Mucosa of descending colon (tissue), 3 donors: ENCODE measurements around the gene TUT4. TPM values are rescaled to one million over a fixed set of nuclear protein-coding genes. Genes with fewer than 3 reads are reported as not detected.

Source experiments
- ATAC-seq: fragments of 200-7000 bp; cut with Tn5 transposase; one replicate; pipeline ENCODE4 v1.9.1; 2020; ENCODE audit warnings: mild to moderate bottlenecking, moderate library complexity
- DNase-seq, 3 donors: peaks; one replicate each; pipeline ENCODE4 v3.0.0-alpha.2; 2020
- H3K36me3 ChIP-seq: fragments of 200-600 bp; one replicate; pipeline ENCODE4 v1.8.0; 2021; ENCODE audit warnings: low read depth, mild to moderate bottlenecking
- H3K4me1 ChIP-seq: fragments of 200-600 bp; one replicate; pipeline ENCODE4 v1.8.0; 2021; ENCODE audit warnings: low read depth, mild to moderate bottlenecking
- H3K4me3 ChIP-seq: fragments of 200-600 bp; one replicate; pipeline ENCODE4 v1.8.0; 2021; ENCODE audit warnings: mild to moderate bottlenecking
- H3K9me3 ChIP-seq: fragments of 200-600 bp; one replicate; pipeline ENCODE4 v1.8.0; 2021; ENCODE audit warnings: mild to moderate bottlenecking
- intact Hi-C, 2 donors: fragments of 100-400 bp; cut with DNase I in 1 of 2; cut with micrococcal nuclease in 1 of 2; formaldehyde crosslinking; loops; one replicate each; pipeline versions ENCODE4 v1.11.0 to v1.11.1; 2022; cut with DNase I, micrococcal nuclease
- total RNA-seq, 3 donors: library from RNA; stranded (reverse); fragmentation: NEBNext Ultra II Directional in 2 of 3; extraction: Animal tissue kit (Norgen Biotek cat#: 25700) in 2 of 3; gene quantifications; one replicate each; pipeline versions ENCODE4 v1.2.1 to v1.2.4, GENCODE V29; 2021 to 2023
- TF ChIP-seq, protein P1 (sequence below): fragments of 200-600 bp; IDR thresholded peaks from one replicate; pipeline ENCODE4 v1.8.0; 2022; ENCODE audit warnings: antibody characterized with exemption, mild to moderate bottlenecking
- donor health status: DM: no; HTN: no; CAD: no; lungs with moderate emphysema.
- donor health status: DM: no; HTN: no; CAD: no.
- donor health status: DM: no; HTN: yes; CAD: no.

TUT4 gene
- total RNA-seq, 3 donors from 2014 or later: 17.9 to 51.7 (median 20.8) TPM

DNA sequence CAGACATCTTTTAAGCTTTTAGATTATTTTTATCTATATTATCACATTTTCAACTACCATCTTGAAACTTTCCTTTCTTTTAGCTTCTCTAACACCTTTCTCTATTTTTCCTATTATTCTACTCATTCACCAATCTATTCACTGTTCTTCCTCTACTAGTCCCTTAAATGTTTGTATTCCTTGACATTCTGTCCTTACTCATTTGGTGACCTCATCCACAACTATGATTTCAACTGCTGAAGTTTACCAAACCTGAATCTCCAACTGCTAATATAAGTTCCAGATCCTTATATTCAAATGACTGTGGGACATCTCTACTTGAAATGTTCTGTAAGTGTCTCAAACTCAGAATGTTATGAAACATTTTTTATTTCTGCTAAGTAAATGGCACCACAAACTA lies 49.2 kb downstream of the TUT4 start:
- intact Hi-C loops: no loop called here
- no peaks in the 10 kb centered on the region for H3K36me3 ChIP-seq
- no peaks in the 10 kb centered on the region for H3K9me3 ChIP-seq
- TF ChIP-seq, protein P1, sequence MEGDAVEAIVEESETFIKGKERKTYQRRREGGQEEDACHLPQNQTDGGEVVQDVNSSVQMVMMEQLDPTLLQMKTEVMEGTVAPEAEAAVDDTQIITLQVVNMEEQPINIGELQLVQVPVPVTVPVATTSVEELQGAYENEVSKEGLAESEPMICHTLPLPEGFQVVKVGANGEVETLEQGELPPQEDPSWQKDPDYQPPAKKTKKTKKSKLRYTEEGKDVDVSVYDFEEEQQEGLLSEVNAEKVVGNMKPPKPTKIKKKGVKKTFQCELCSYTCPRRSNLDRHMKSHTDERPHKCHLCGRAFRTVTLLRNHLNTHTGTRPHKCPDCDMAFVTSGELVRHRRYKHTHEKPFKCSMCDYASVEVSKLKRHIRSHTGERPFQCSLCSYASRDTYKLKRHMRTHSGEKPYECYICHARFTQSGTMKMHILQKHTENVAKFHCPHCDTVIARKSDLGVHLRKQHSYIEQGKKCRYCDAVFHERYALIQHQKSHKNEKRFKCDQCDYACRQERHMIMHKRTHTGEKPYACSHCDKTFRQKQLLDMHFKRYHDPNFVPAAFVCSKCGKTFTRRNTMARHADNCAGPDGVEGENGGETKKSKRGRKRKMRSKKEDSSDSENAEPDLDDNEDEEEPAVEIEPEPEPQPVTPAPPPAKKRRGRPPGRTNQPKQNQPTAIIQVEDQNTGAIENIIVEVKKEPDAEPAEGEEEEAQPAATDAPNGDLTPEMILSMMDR: no peak
- ATAC-seq (no peak), DNase-seq (no peak)
- no peaks in the 10 kb centered on the region for H3K4me1 ChIP-seq
- no peak overlapping the region for H3K4me3 ChIP-seq

DNA sequence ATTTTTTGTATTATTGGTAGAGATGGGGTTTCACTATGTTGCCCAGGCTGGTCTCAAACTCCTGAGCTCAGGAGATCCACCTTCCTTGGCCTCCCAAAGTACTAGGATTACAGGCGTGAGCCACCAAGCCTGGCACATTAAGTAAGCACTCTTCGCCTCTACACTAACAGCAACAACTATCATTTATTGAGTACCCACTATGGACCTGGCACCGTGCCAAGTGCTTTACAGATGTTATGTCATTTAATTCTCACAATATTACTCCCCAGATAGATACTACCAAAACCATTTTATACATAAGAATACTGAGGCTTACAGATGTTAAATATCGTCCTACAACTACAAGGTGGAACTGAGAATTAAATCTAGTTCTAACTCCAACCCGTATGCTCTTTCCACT lies 50.1 kb downstream of the TUT4 start:
- Histone ChIP-seq H3K4me3 (no peak overlapping the region), H3K36me3 (no peaks in the 10 kb centered on the region), H3K9me3 (no peaks in the 10 kb centered on the region), H3K4me1 (no peaks in the 10 kb centered on the region)
- no peak for ATAC-seq
- no peak for DNase-seq
- TF ChIP-seq, protein P1: no peak
- intact Hi-C loops: no loop called here

DNA sequence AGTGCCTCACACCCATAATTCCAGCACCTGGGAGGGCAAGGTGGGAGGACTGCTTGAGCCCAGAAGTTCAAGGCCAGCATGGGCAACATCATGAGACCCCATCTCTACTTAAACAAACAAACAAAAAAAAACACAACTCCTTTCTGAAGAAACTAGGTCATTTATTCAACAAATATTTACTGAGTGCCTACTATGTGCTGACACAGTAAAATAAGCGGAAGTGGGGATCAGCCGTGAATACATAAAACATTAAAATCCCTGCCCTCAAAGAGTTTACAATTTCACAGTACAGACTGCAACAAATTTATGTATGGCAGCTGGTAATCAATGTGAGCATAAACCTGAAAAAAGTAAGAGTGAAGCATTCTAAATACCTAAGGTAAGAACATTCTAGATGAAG lies 65.3 kb downstream of the TUT4 start:
- Histone ChIP-seq H3K4me1 (no peaks in the 10 kb centered on the region), H3K36me3 (no peaks in the 10 kb centered on the region), H3K9me3 (no peaks in the 10 kb centered on the region), H3K4me3 (no peak overlapping the region)
- DNase-seq: no peak
- intact Hi-C loops: no loop called here
- TF ChIP-seq, protein P1: no peak
- no peak for ATAC-seq

DNA sequence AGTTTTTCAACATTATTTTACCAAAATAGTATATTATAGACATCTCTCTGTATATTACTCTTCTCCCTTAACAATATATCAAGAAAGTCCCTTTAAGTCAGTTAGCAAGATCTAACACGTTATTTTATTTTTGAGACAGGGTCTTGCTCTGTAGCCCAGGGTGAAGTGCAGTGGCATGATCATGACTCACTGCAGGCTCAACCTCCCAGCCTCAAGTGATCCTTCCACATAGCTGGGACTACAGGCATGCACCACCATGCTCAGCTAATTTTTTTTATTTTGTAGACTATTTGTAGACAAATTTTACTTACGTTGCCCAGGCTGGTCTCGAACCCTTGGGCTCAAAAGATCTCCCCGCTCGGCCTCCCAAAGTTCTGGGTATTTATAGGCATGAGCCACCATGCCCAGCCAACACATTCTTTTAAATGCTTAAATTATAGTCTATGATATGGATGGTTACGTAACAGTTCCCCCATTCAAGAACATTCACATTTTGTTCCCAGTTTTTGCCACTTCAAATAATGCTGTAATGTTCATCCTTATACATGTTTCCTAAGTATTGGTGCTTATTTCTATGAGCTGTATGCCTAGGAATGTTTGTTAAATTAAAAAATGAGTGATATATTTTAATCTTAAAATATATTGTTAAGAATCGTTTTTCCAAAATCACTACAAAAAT lies 70.4 kb downstream of the TUT4 start:
- TF ChIP-seq, protein P1: no peak
- no peak for ATAC-seq

DNA sequence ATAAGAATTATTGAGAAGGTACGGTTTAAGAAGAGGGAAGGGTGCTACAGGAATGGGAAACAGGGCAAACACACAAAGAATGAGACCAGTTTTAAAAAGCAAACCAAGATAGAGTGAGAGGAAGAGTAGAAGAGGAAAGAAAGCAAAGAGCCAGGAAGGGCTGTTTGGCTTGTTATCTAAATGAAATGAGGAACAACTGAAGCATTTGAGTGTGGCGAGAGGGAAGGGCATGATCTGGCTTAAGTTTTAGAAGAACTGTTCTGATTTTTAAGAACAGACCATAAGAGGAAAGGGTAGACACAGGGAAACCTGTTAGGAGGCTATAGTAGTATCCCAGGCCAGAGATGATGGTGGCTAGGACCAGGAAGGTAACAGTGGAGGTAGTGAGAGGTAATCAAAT lies 73.8 kb downstream of the TUT4 start:
- DNase-seq (no peak), ATAC-seq (no peak)
- intact Hi-C loops: no loop called here
- TF ChIP-seq, protein P1: no peak
- no peaks in the 10 kb centered on the region for H3K36me3 ChIP-seq
- H3K9me3 ChIP-seq: no peaks in the 10 kb centered on the region
- H3K4me3 ChIP-seq: no peak overlapping the region
- H3K4me1 ChIP-seq: no peaks in the 10 kb centered on the region

More for the DNA sequence above, 70.4 kb downstream of the TUT4 start:
- no peaks in the 10 kb centered on the region for H3K4me1 ChIP-seq
- intact Hi-C loops: no loop called here
- H3K4me3 ChIP-seq: no peak overlapping the region
- H3K9me3 ChIP-seq: no peaks in the 10 kb centered on the region
- no peak for DNase-seq
- H3K36me3 ChIP-seq: no peaks in the 10 kb centered on the region

DNA sequence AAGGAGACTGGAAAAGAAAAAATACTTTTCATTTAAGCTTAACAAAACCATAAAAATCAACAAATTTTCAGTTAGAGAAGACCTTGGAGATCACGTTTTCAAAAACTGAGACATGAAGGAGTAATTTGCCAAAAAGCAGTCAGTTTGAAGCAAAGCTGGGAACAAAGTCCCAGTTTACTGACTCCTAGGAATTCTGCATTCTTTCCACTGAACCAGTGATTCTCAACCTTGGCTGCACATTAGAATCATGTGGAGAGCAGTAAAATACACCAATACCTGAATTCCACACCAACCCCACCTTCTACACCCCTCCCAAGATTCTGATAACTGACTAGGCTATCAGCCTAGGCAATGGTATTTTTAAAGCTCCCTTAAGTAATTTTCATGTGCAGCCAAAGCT lies 75.0 kb downstream of the TUT4 start:
- no peak for ATAC-seq
- no peaks in the 10 kb centered on the region for H3K36me3 ChIP-seq

More for the DNA sequence above, 75.0 kb downstream of the TUT4 start:
- Histone ChIP-seq H3K4me1 (no peaks in the 10 kb centered on the region), H3K4me3 (no peak overlapping the region), H3K9me3 (no peaks in the 10 kb centered on the region)
- DNase-seq: no peak
- TF ChIP-seq, protein P1: no peak
- intact Hi-C loops: no loop called here
